Keratinocyte (primary cell): Measurements from ENCODE around the gene CHN2. TPM values are rescaled to one million over a fixed set of nuclear protein-coding genes. Genes with fewer than 3 reads are reported as not detected.

Source experiments
- DNase-seq: peaks from one replicate; pipeline ENCODE4 v3.0.0-alpha.2; 2011; ENCODE audit warnings: low read depth, missing footprints, low spot score
- FAIRE-seq: peaks from 2 replicates; lab custom pipeline; 2011; peaks lifted over from hg19 to GRCh38; lab: Jason Lieb, UNC
- H2AFZ ChIP-seq: 2 replicates; pipeline ENCODE4 v1.6.0; 2012; ENCODE audit warnings: low read length, control low read depth, inconsistent platforms; ENCODE audit not compliant: control insufficient read depth
- H3K27ac ChIP-seq: 2 replicates; pipeline ENCODE4 v1.5.1; 2011; ENCODE audit warnings: low read length; ENCODE audit not compliant: control insufficient read depth, insufficient read depth
- H3K27me3 ChIP-seq: 3 replicates; pipeline ENCODE4 v1.6.0; 2011; ENCODE audit warnings: low read length; ENCODE audit not compliant: control insufficient read depth, insufficient read depth; ENCODE audit errors: extremely low read depth
- H3K36me3 ChIP-seq, 2 experiments: 2 replicates in 1 of 2; 3 replicates in 1 of 2; pipeline ENCODE4 v1.5.1; 2011; ENCODE audit warnings: low read length in 2 of 2, mild to moderate bottlenecking in 1 of 2; ENCODE audit not compliant: control insufficient read depth in 2 of 2, insufficient read depth in 2 of 2; ENCODE audit errors: extremely low read depth in 1 of 2
- H3K4me1 ChIP-seq: 3 replicates; pipeline ENCODE4 v1.5.1; 2011; ENCODE audit warnings: low read length; ENCODE audit not compliant: control insufficient read depth, insufficient read depth; ENCODE audit errors: extremely low read depth
- H3K4me2 ChIP-seq: 3 replicates; pipeline ENCODE4 v1.6.0; 2011; ENCODE audit warnings: low read depth, low read length; ENCODE audit not compliant: control insufficient read depth, insufficient read depth; ENCODE audit errors: extremely low read depth
- H3K4me3 ChIP-seq, 3 experiments: fragments of 200-600 bp in 1 of 3; sonication (generic) in 1 of 3; 2 replicates in 2 of 3; 3 replicates in 1 of 3; pipeline ENCODE4 v1.5.1; 2011 to 2016; ENCODE audit warnings: low read length in 3 of 3, mild to moderate bottlenecking in 3 of 3, control low read depth in 2 of 3, inconsistent platforms in 1 of 3, low read depth in 1 of 3, mixed read lengths in 1 of 3, mixed run types in 1 of 3, moderate library complexity in 1 of 3; ENCODE audit not compliant: control insufficient read depth in 2 of 3, insufficient read depth in 2 of 3; ENCODE audit errors: extremely low read depth in 1 of 3
- H3K79me2 ChIP-seq: 2 replicates; pipeline ENCODE4 v1.6.0; 2012; ENCODE audit warnings: low read length; ENCODE audit not compliant: control insufficient read depth, insufficient read depth
- H3K9ac ChIP-seq: 3 replicates; pipeline ENCODE4 v1.6.0; 2011; ENCODE audit warnings: low read length; ENCODE audit not compliant: control insufficient read depth, insufficient read depth; ENCODE audit errors: extremely low read depth
- H3K9me1 ChIP-seq: 3 replicates; pipeline ENCODE4 v1.6.0; 2011; ENCODE audit warnings: low read length; ENCODE audit not compliant: control insufficient read depth, insufficient read depth; ENCODE audit errors: extremely low read depth
- H3K9me3 ChIP-seq: 2 replicates; pipeline ENCODE4 v1.5.1; 2012; ENCODE audit warnings: low read depth, low read length; ENCODE audit not compliant: control insufficient read depth
- H4K20me1 ChIP-seq: 3 replicates; pipeline ENCODE4 v1.6.0; 2011; ENCODE audit warnings: low read length; ENCODE audit not compliant: control insufficient read depth, insufficient read depth; ENCODE audit errors: extremely low read depth
- CTCF ChIP-seq, 3 experiments: IDR thresholded peaks in 1 of 3; conservative IDR thresholded peaks in 1 of 3; optimal IDR thresholded peaks in 1 of 3; 2 replicates in 2 of 3; 3 replicates in 1 of 3; pipeline versions ENCODE3 to v1.5.1; 2011; ENCODE audit warnings: low read length in 3 of 3, mild to moderate bottlenecking in 3 of 3, moderate library complexity in 2 of 3, control low read depth in 1 of 3, inconsistent platforms in 1 of 3; ENCODE audit not compliant: insufficient read depth in 2 of 3; ENCODE audit errors: extremely low read depth in 1 of 3
- EZH2 ChIP-seq: IDR thresholded peaks from one replicate; pipeline ENCODE4 v1.6.1; 2012; ENCODE audit warnings: inconsistent platforms, mild to moderate bottlenecking, low read length, moderate library complexity
- dilution Hi-C: fragments of 300-500 bp; cut with MboI; formaldehyde crosslinking; loops from one replicate; pipeline ENCODE4 v1.7.0; 2020; ENCODE audit warnings: low sequenced_read_pairs; ENCODE audit not compliant: extremely low pct_ligation_motif_present
- polyA plus RNA-seq, 5 experiments: library from polyadenylated mRNA; depleted of rRNA in 3 of 5; stranded (reverse) in 3 of 5; stranded (forward) in 1 of 5; unstranded in 1 of 5; fragments of >200 nt; gene quantifications; 1 replicate in 1 of 5; 2 replicates in 3 of 5; 3 replicates in 1 of 5; pipeline versions ENCODE4 v1.2.1 to v1.2.3, GENCODE V29; 2011 to 2012; ENCODE audit warnings: missing spikeins in 2 of 5, low read depth in 1 of 5, low replicate concordance in 1 of 5

CHN2 gene
- polyA plus RNA-seq, 1 donor (not counting 4 experiments of a cell fraction or from before 2014, with no cell fraction given), result 1.8 TPM

- no peaks in the 10 kb centered on the region for H3K79me2 ChIP-seq
- no peak overlapping the region for H3K4me3 ChIP-seq
- no peak overlapping the region for H2AFZ ChIP-seq
- DNase-seq (no peak), FAIRE-seq (no peak)
- H3K9me3 ChIP-seq, result no peaks in the 10 kb centered on the region
- no peak overlapping the region for H3K27ac ChIP-seq
- no peaks in the 10 kb centered on the region for H3K27me3 ChIP-seq
- H4K20me1 ChIP-seq, result no peaks in the 10 kb centered on the region
- no peak overlapping the region for H3K9ac ChIP-seq
- no peaks in the 10 kb centered on the region for H3K9me1 ChIP-seq
- TF ChIP-seq EZH2, result no peak
- H3K4me1 ChIP-seq, result no peaks in the 10 kb centered on the region
- H3K4me2 ChIP-seq, result no peak overlapping the region
- H3K36me3 ChIP-seq, result no peaks in the 10 kb centered on the region
- dilution Hi-C loops, result no loop called here
Observed at GRCh38 chr7:29434380-29434768, 239.8 kb downstream of the CHN2 start.

- Histone ChIP-seq H3K4me3 (no peak overlapping the region), H4K20me1 (no peaks in the 10 kb centered on the region), H3K9me1 (no peaks in the 10 kb centered on the region), H2AFZ (no peak overlapping the region), H3K9ac (no peak overlapping the region), H3K27me3 (no peaks in the 10 kb centered on the region), H3K36me3 (no peaks in the 10 kb centered on the region), H3K79me2 (no peaks in the 10 kb centered on the region), H3K4me1 (no peaks in the 10 kb centered on the region), H3K4me2 (no peak overlapping the region), H3K9me3 (no peaks in the 10 kb centered on the region), H3K27ac (no peak overlapping the region)
- FAIRE-seq (no peak), DNase-seq (no peak)
- no peak for TF ChIP-seq CTCF (optimal IDR thresholded peaks at IDR 0.05 in 1 of 3, IDR thresholded peaks at IDR 0.05 in 1 of 3, conservative IDR thresholded peaks at IDR 0.05 in 1 of 3; ENCODE audit: extremely low read depth in 1 of 3, insufficient read depth in 2 of 3, low read length in 3 of 3)
- no peak for TF ChIP-seq EZH2
- dilution Hi-C loops, result no loop called here
Observed at GRCh38 chr7:29435167-29435566, 240.6 kb downstream of the CHN2 start.

GRCh38 chr7:29435902-29436301 is 241.3 kb downstream of the CHN2 start:
- no peak overlapping the region for H2AFZ ChIP-seq
- H3K4me3 ChIP-seq, result no peak overlapping the region
- no peaks in the 10 kb centered on the region for H3K9me3 ChIP-seq
- no peaks in the 10 kb centered on the region for H3K4me1 ChIP-seq
- dilution Hi-C loops, result no loop called here
- no peak overlapping the region for H3K4me2 ChIP-seq
- H3K36me3 ChIP-seq, result no peaks in the 10 kb centered on the region
- no peaks in the 10 kb centered on the region for H3K27me3 ChIP-seq
- no peak for TF ChIP-seq EZH2
- H4K20me1 ChIP-seq, result no peaks in the 10 kb centered on the region
- H3K79me2 ChIP-seq, result no peaks in the 10 kb centered on the region
- no peak overlapping the region for H3K27ac ChIP-seq
- no peak overlapping the region for H3K9ac ChIP-seq
- DNase-seq (no peak), FAIRE-seq (no peak)
- H3K9me1 ChIP-seq, result no peaks in the 10 kb centered on the region
